BJ (cell line): ENCODE measurements around the gene RALY. TPM values are rescaled to one million over a fixed set of nuclear protein-coding genes. Genes with fewer than 3 reads are reported as not detected.
A peak's percentile ranks its signal among the peaks of the same experiment; 100 is the strongest.

Experiments
- CTCF ChIA-PET: fragments of 350-600 bp; formaldehyde crosslinking; extraction: SDS; loops from one replicate; lab custom pipeline; 2021; ENCODE audit warnings: antibody characterized with exemption, inconsistent platforms; lab: Yijun Ruan, JAX
- POLR2A ChIA-PET: fragments of 300-600 bp; sonication (Branson Sonifier 250); formaldehyde crosslinking; extraction: SDS; loops from one replicate; lab custom pipeline; 2021; ENCODE audit warnings: antibody characterized with exemption; lab: Charles Lee
- DNase-seq: peaks from one replicate; pipeline ENCODE4 v3.0.0-alpha.2; 2011; ENCODE audit warnings: low read depth
- H3K27me3 ChIP-seq: 2 replicates; pipeline ENCODE4 v1.6.0; 2011; ENCODE audit warnings: low read length; ENCODE audit not compliant: control insufficient read depth, insufficient read depth
- H3K36me3 ChIP-seq: 2 replicates; pipeline ENCODE4 v1.5.1; 2011; ENCODE audit warnings: low read length; ENCODE audit not compliant: control insufficient read depth, insufficient read depth
- H3K4me3 ChIP-seq: 2 replicates; pipeline ENCODE4 v1.5.1; 2011; ENCODE audit warnings: low read depth, mild to moderate bottlenecking, control low read depth, low read length
- CTCF ChIP-seq: IDR thresholded peaks from 2 replicates; pipeline ENCODE4 v1.5.1; 2011; ENCODE audit warnings: low read depth, mild to moderate bottlenecking, control low read depth, inconsistent platforms, low read length, moderate library complexity; ENCODE audit not compliant: insufficient read depth
- polyA plus RNA-seq: library from polyadenylated mRNA; depleted of rRNA; stranded (reverse); fragments of >200 nt; gene quantifications from 2 replicates; pipeline ENCODE4 v1.2.3, GENCODE V29; 2011

RALY gene
- polyA plus RNA-seq, 1 experiment, result 144 TPM

- POLR2A ChIA-PET, result interaction anchor here (0.7 kb wide), 2 partner anchors 10 to 573 kb away, joined by 3 to 5 read pairs; no protein-coding TSS in a partner anchor
Observed at GRCh38 chr20:34110745-34111641, 117.3 kb downstream of the RALY start.

GRCh38 chr20:34111702-34112599 is 118.2 kb downstream of the RALY start, which contains the start of gene EIF2S2:
EIF2S2 (minus strand) TSS chr20:34112243; CDS start chr20:34112110, 133 bp downstream.
- no peak for TF ChIP-seq CTCF
- Histone ChIP-seq H3K27me3 (no peaks in the 10 kb centered on the region), H3K4me3 (peak within 1 kb of the TSS; percentile 72), H3K36me3 (peaks cover 5% of the 10 kb centered on the region)
- DNase-seq, result peak; percentile 94
- ChIA-PET CTCF (interaction anchor here (0.9 to 2.2 kb wide), 6 partner anchors 13 to 249 kb away, joined by 4 to 7 read pairs (median 6); no protein-coding TSS in a partner anchor), POLR2A (interaction anchor here (0.5 to 0.8 kb wide), 8 partner anchors 11 to 658 kb away, joined by 3 to 7 read pairs (median 3); partner anchors contain the start of gene CHMP4B)

More at GRCh38 chr20:34110745-34111641, 117.3 kb downstream of the RALY start:
- peak overlapping the region; percentile 72 for H3K4me3 ChIP-seq
- peaks cover 5% of the 10 kb centered on the region for H3K36me3 ChIP-seq
- DNase-seq, result peak; percentile 27
- no peaks in the 10 kb centered on the region for H3K27me3 ChIP-seq
- TF ChIP-seq CTCF, result no peak
- CTCF ChIA-PET, result interaction anchor here (2.2 kb wide), 1 partner anchor 36 kb away, joined by 7 read pairs; no protein-coding TSS in a partner anchor

GRCh38 chr20:34112600-34113101 is 118.9 kb downstream of the RALY start:
- H3K4me3 ChIP-seq, result peak overlapping the region; percentile 72
- ChIA-PET POLR2A (interaction anchor here (0.5 to 0.8 kb wide), 4 partner anchors 12 to 657 kb away, joined by 3 read pairs; partner anchors contain the start of gene CHMP4B), CTCF (interaction anchor here (0.9 to 2.2 kb wide), 6 partner anchors 13 to 249 kb away, joined by 4 to 7 read pairs (median 6); no protein-coding TSS in a partner anchor)
- H3K27me3 ChIP-seq, result no peaks in the 10 kb centered on the region
- peaks cover 5% of the 10 kb centered on the region for H3K36me3 ChIP-seq
- DNase-seq, result peak; percentile 13
- TF ChIP-seq CTCF, result no peak

- TF ChIP-seq CTCF, result no peak
- no peak for DNase-seq
- no peaks in the 10 kb centered on the region for H3K27me3 ChIP-seq
- no peak overlapping the region for H3K4me3 ChIP-seq
- ChIA-PET POLR2A (no interaction called here), CTCF (interaction anchor here (0.6 to 1.5 kb wide), 2 partner anchors 15 to 92 kb away, joined by 3 read pairs; no protein-coding TSS in a partner anchor)
- no peaks in the 10 kb centered on the region for H3K36me3 ChIP-seq
Observed at GRCh38 chr20:34114809-34115208, 121.1 kb downstream of the RALY start.
